H1 (cell line): ENCODE data around the gene SLC25A22. TPM values are rescaled to one million over a fixed set of nuclear protein-coding genes. Genes with fewer than 3 reads are reported as not detected.

Experiments
- CTCF ChIA-PET: fragments of 300-600 bp; sonication (Branson Sonifier 250); formaldehyde crosslinking; loops from one replicate; lab custom pipeline; 2021; ENCODE audit not compliant: partially characterized antibody; lab: Charles Lee
- POLR2A ChIA-PET: fragments of 300-600 bp; sonication (Branson Sonifier 250); formaldehyde crosslinking; loops from one replicate; lab custom pipeline; 2021; ENCODE audit warnings: inconsistent platforms; ENCODE audit not compliant: partially characterized antibody; lab: Charles Lee
- DNase-seq, 2 experiments: peaks; one replicate each; pipeline versions ENCODE4 v3.0.0 to v3.0.0-alpha.2; 2010 to 2022; ENCODE audit warnings: low spot score in 2 of 2, low read depth in 1 of 2, mixed read lengths in 1 of 2
- FAIRE-seq: peaks from 2 replicates; lab custom pipeline; 2011; peaks lifted over from hg19 to GRCh38; lab: Jason Lieb, UNC
- H2AFZ ChIP-seq: 2 replicates; pipeline ENCODE4 v1.8.1; 2012; ENCODE audit warnings: low read length, inconsistent platforms
- H2AK5ac ChIP-seq: 2 replicates; pipeline ENCODE4 v1.6.1; 2013; ENCODE audit warnings: low read depth, low read length
- H2BK120ac ChIP-seq: replicated peaks from 2 replicates; pipeline ENCODE3; 2013; ENCODE audit warnings: low read depth, low read length, inconsistent platforms
- H2BK12ac ChIP-seq: 2 replicates; pipeline ENCODE4 v1.6.1; 2013; ENCODE audit warnings: low read depth, low read length
- H2BK15ac ChIP-seq: 2 replicates; pipeline ENCODE4 v1.6.1; 2013; ENCODE audit warnings: low read length
- H2BK20ac ChIP-seq: 2 replicates; pipeline ENCODE4 v1.6.1; 2013; ENCODE audit warnings: low read length
- H2BK5ac ChIP-seq: 2 replicates; pipeline ENCODE4 v1.6.1; 2013; ENCODE audit warnings: low read depth, low read length
- H3K14ac ChIP-seq: 2 replicates; pipeline ENCODE4 v1.6.1; 2013; ENCODE audit warnings: inconsistent platforms; ENCODE audit not compliant: insufficient read length
- H3K18ac ChIP-seq: 2 replicates; pipeline ENCODE4 v1.6.1; 2013; ENCODE audit warnings: low read length; ENCODE audit errors: extremely low read depth
- H3K23ac ChIP-seq: 2 replicates; pipeline ENCODE4 v1.6.1; 2013; ENCODE audit warnings: inconsistent platforms; ENCODE audit not compliant: insufficient read length
- H3K23me2 ChIP-seq: 2 replicates; pipeline ENCODE4 v1.6.1; 2013; ENCODE audit warnings: low read depth, low read length
- H3K27ac ChIP-seq: 2 replicates; pipeline ENCODE4 v1.6.1; 2011; ENCODE audit warnings: low read depth, low read length, inconsistent platforms
- H3K27me3 ChIP-seq, 4 experiments: replicated peaks in 1 of 4; 1 replicate in 1 of 4; 2 replicates in 3 of 4; pipeline versions ENCODE4 v1.6.1 to v1.8.1; 2011 to 2013; ENCODE audit warnings: low read length in 3 of 4, mild to moderate bottlenecking in 3 of 4, inconsistent platforms in 2 of 4, mixed read lengths in 2 of 4, moderate library complexity in 1 of 4; ENCODE audit not compliant: control insufficient read depth in 3 of 4, insufficient read depth in 3 of 4; ENCODE audit errors: extremely low read depth in 1 of 4
- H3K36me3 ChIP-seq, 4 experiments: 2 replicates each; pipeline versions ENCODE4 v1.6.1 to v1.8.1; 2011 to 2013; ENCODE audit warnings: mild to moderate bottlenecking in 4 of 4, low read length in 3 of 4, moderate library complexity in 2 of 4, control low read depth in 1 of 4, inconsistent platforms in 1 of 4; ENCODE audit not compliant: insufficient read depth in 4 of 4, control insufficient read depth in 2 of 4
- H3K4ac ChIP-seq: replicated peaks from 2 replicates; pipeline ENCODE3; 2013; ENCODE audit warnings: low read length, low read depth, mixed read lengths, inconsistent platforms; ENCODE audit not compliant: insufficient read length
- H3K4me1 ChIP-seq, 4 experiments: replicated peaks in 1 of 4; 1 replicate in 1 of 4; 2 replicates in 3 of 4; pipeline versions ENCODE4 v1.6.1 to v1.8.1; 2011 to 2013; ENCODE audit warnings: low read length in 3 of 4, inconsistent platforms in 2 of 4, mixed read lengths in 1 of 4; ENCODE audit not compliant: insufficient read depth in 4 of 4, control insufficient read depth in 3 of 4
- H3K4me2 ChIP-seq, 2 experiments: 2 replicates each; pipeline versions ENCODE4 v1.6.1 to v1.8.1; 2011 to 2013; ENCODE audit warnings: low read depth in 2 of 2, low read length in 2 of 2, control low read depth in 1 of 2, inconsistent platforms in 1 of 2, mild to moderate bottlenecking in 1 of 2; ENCODE audit not compliant: insufficient read depth in 1 of 2
- H3K4me3 ChIP-seq, 4 experiments: fragments of 200-600, 300-600 bp in 1 of 4; sonication (generic), shearing (Covaris generic), sonication (Bioruptor Twin) in 1 of 4; 2 replicates each; pipeline versions ENCODE4 v1.5.1 to v1.8.1; 2011 to 2016; ENCODE audit warnings: low read length in 4 of 4, low read depth in 3 of 4, control low read depth in 2 of 4, inconsistent platforms in 2 of 4, mild to moderate bottlenecking in 2 of 4, mixed read lengths in 1 of 4, moderate library complexity in 1 of 4; ENCODE audit not compliant: insufficient read depth in 2 of 4; ENCODE audit errors: extremely low read depth in 1 of 4
- H3K56ac ChIP-seq: replicated peaks from 2 replicates; pipeline ENCODE3; 2013; ENCODE audit warnings: low read depth, mild to moderate bottlenecking, mixed read lengths, low read length, inconsistent platforms; ENCODE audit not compliant: insufficient read length
- H3K79me1 ChIP-seq: 2 replicates; pipeline ENCODE4 v1.6.1; 2013; ENCODE audit warnings: low read depth, low read length, control low read depth
- H3K79me2 ChIP-seq, 2 experiments: 2 replicates each; pipeline versions ENCODE4 v1.6.1 to v1.8.1; 2012 to 2013; ENCODE audit warnings: low read length in 2 of 2, mild to moderate bottlenecking in 2 of 2, inconsistent platforms in 1 of 2; ENCODE audit not compliant: insufficient read depth in 2 of 2, control insufficient read depth in 1 of 2
- H3K9ac ChIP-seq, 4 experiments: replicated peaks in 1 of 4; 1 replicate in 1 of 4; 2 replicates in 3 of 4; pipeline versions ENCODE4 v1.6.1 to v1.8.1; 2011 to 2013; ENCODE audit warnings: low read depth in 3 of 4, low read length in 3 of 4, control low read depth in 2 of 4, mild to moderate bottlenecking in 2 of 4, moderate library complexity in 2 of 4, inconsistent platforms in 1 of 4; ENCODE audit errors: extremely low read depth in 1 of 4
- H3K9me3 ChIP-seq, 2 experiments: 2 replicates each; pipeline versions ENCODE4 v1.6.1 to v1.8.1; 2012 to 2013; ENCODE audit warnings: mild to moderate bottlenecking in 2 of 2, moderate library complexity in 2 of 2, control low read depth in 1 of 2, inconsistent platforms in 1 of 2, low read depth in 1 of 2, low read length in 1 of 2, mixed read lengths in 1 of 2; ENCODE audit not compliant: insufficient read depth in 2 of 2
- H4K20me1 ChIP-seq, 2 experiments: replicated peaks in 1 of 2; 2 replicates each; pipeline versions ENCODE3 to v1.8.1; 2011 to 2013; ENCODE audit warnings: inconsistent platforms in 2 of 2, low read length in 2 of 2, mild to moderate bottlenecking in 1 of 2; ENCODE audit not compliant: insufficient read depth in 2 of 2, control insufficient read depth in 1 of 2
- H4K5ac ChIP-seq: 2 replicates; pipeline ENCODE4 v1.6.1; 2013; ENCODE audit warnings: low read length, low read depth, mixed read lengths, inconsistent platforms; ENCODE audit not compliant: insufficient read length
- H4K8ac ChIP-seq: 2 replicates; pipeline ENCODE4 v1.8.0; 2013; ENCODE audit warnings: mild to moderate bottlenecking, moderate library complexity, low read length, inconsistent platforms; ENCODE audit not compliant: insufficient read depth; ENCODE audit errors: extremely low read depth
- H4K91ac ChIP-seq: replicated peaks from 2 replicates; pipeline ENCODE3; 2013; ENCODE audit warnings: low read length, mixed read lengths, inconsistent platforms; ENCODE audit not compliant: insufficient read length
- CREB1 ChIP-seq: IDR thresholded peaks from 2 replicates; pipeline ENCODE4 v1.6.1; 2012; ENCODE audit warnings: inconsistent platforms
- POLR2A ChIP-seq, 2 experiments: IDR thresholded peaks; 1 replicate in 1 of 2; 2 replicates in 1 of 2; pipeline ENCODE4 v1.6.1; 2011; ENCODE audit warnings: low read depth in 2 of 2, low read length in 2 of 2, mild to moderate bottlenecking in 2 of 2; ENCODE audit errors: control extremely low read depth in 1 of 2
- WGBS, 2 experiments: shearing (Covaris generic) in 1 of 2; methylation state at CpG; one replicate each; pipeline versions ENCODE4 v1.1.6 to v1.1.7; 2013 to 2015; ENCODE audit warnings: low lambda C conversion rate in 2 of 2, mixed read lengths in 2 of 2, inconsistent platforms in 1 of 2, low coverage in 1 of 2, missing lambda C conversion rate in 1 of 2; ENCODE audit not compliant: insufficient replicate concordance in 2 of 2, insufficient coverage in 1 of 2, insufficient read length in 1 of 2; ENCODE audit errors: extremely low coverage in 1 of 2, missing lambda C conversion rate in 1 of 2; 5-methylcytosine and 5-hydroxymethylcytosine counted together
- polyA plus RNA-seq, 7 experiments: library from polyadenylated mRNA; depleted of rRNA in 3 of 7; stranded (reverse) in 5 of 7; unstranded in 2 of 7; fragments of >200 nt in 5 of 7; fragments of 200-250 nt in 2 of 7; gene quantifications; 1 replicate in 5 of 7; 2 replicates in 1 of 7; 4 replicates in 1 of 7; pipeline versions ENCODE4 v1.2.1 to v1.2.3, GENCODE V29; 2011 to 2013; ENCODE audit warnings: missing spikeins in 2 of 7, mixed read lengths in 2 of 7
- total RNA-seq: library from RNA; stranded (reverse); fragmentation: NEBNext Ultra II Directional; extraction: Animal tissue kit (Norgen Biotek cat#: 25700); gene quantifications from 2 replicates; pipeline ENCODE4 v1.2.1, GENCODE V29; 2021

SLC25A22 gene
- total and polyA plus RNA-seq, 2 of the 8 experiments (the other 6 are each of a cell fraction or from before 2014, with no cell fraction given) = 31.5 to 48.0 TPM

DNA sequence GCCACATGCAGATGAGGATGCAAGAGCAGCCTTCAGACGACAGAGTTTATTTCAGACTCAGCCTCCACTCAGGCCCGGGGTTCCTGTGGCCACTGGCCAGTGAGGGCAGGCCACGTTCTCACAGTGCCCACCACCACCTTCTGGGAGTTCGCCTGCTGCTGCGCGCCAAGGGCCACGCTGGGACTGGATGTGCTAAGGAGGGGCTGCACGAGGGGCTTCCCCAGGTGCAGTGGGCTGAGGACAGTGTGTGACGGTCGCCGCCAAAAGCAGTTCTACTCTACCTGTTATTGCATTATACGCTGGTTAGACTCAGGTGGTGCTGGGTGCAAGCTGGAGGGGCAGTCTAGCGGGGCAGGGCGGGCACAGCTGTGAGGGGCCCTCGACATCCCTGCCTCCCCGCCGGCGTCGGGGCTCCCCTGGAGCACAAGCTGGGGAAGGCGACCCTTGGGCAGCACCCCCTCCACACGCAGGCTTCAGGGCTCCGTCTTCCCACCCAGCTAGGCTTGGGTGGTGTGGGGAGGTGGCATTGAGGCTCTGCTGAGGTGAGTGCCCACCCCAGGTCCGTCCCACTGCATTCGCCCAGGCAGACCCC lies 10.9 kb downstream of the SLC25A22 start:
- WGBS, 2 experiments = 88% methylated on average over 18 of the region's 24 CpGs; no CpG with 5 or more reads in 1 of the 2 experiments
- peaks cover 0 to 6% (median 0%) of the 10 kb centered on the region in 4 experiments; a peak in 2 of 8 replicates for H3K36me3 ChIP-seq
- H2AK5ac ChIP-seq = 0 out of 2 replicates have a peak overlapping the region, but pooled peaks have one; percentile 48
- H4K8ac ChIP-seq = peak overlapping the region; percentile 57; the same call in 1 of the 2 replicates
- no peak overlapping the region for H4K5ac ChIP-seq
- no peak overlapping the region for H4K91ac ChIP-seq
- no peak overlapping the region for H2BK12ac ChIP-seq
- no peaks in the 10 kb centered on the region for H3K9me3 ChIP-seq
- no peak overlapping the region for H3K4me3 ChIP-seq
- H3K27me3 ChIP-seq = no peaks in the 10 kb centered on the region; a peak in 1 of 7 replicates
- peaks cover 2 to 13% of the 10 kb centered on the region in 2 experiments for H4K20me1 ChIP-seq
- H3K56ac ChIP-seq = no peak overlapping the region
- H3K79me2 ChIP-seq = no peaks in the 10 kb centered on the region
- CTCF ChIA-PET = interaction anchor here (1.0 to 1.7 kb wide), 4 partner anchors 10 to 80 kb away, joined by 3 to 4 read pairs (median 3); no protein-coding TSS in a partner anchor
- 0 out of 3 replicates have a peak, but pooled peaks of 1 of the 2 experiments have one; percentile 35 for TF ChIP-seq POLR2A (IDR thresholded peaks at IDR 0.05; ENCODE audit: control extremely low read depth in 1 of 2, low read depth in 2 of 2, low read length in 2 of 2)
- TF ChIP-seq CREB1 = no peak
- no peak overlapping the region for H2BK120ac ChIP-seq
- H3K23me2 ChIP-seq = no peaks in the 10 kb centered on the region; the same call in 1 of the 2 replicates
- H3K4me2 ChIP-seq = no peak overlapping the region
- H2BK5ac ChIP-seq = no peak overlapping the region
- no peak overlapping the region for H2BK20ac ChIP-seq
- H2AFZ ChIP-seq = no peak overlapping the region
- no peak overlapping the region for H3K9ac ChIP-seq
- H2BK15ac ChIP-seq = no peak overlapping the region
- peaks cover under 1% of the 10 kb centered on the region; the same call in 1 of the 2 replicates for H3K79me1 ChIP-seq
- no peak overlapping the region for H3K4ac ChIP-seq
- POLR2A ChIA-PET = interaction anchor here (1.1 to 53.0 kb wide), 7 partner anchors 9 to 44 kb away, joined by 4 to 1917 read pairs (median 11); partner anchors contain the start of genes CD151, CRACR2B, GATD1 and PNPLA2
- FAIRE-seq (no peak), DNase-seq (no peak)
- no peak overlapping the region for H3K27ac ChIP-seq
- peaks cover 0 to 30% (median 18%) of the 10 kb centered on the region in 4 experiments; a peak in 6 of 7 replicates for H3K4me1 ChIP-seq
- H3K18ac ChIP-seq = no peak overlapping the region
- H3K14ac ChIP-seq = no peak overlapping the region
- H3K23ac ChIP-seq = no peak overlapping the region
